NOMO-1 (cell line): ENCODE data around the gene STS.
"Not testable (repeated sequence)": the region's sequence is repeated elsewhere in the genome, so short reads cannot be mapped to it uniquely, and the experiment has no call there.

Source experiments
- DNase-seq, 2 experiments: peaks; one replicate each; lab custom pipeline; 2025; ENCODE audit not compliant: unreplicated experiment in 2 of 2; lab: John Stamatoyannopoulos, UW

Gene STS

DNA sequence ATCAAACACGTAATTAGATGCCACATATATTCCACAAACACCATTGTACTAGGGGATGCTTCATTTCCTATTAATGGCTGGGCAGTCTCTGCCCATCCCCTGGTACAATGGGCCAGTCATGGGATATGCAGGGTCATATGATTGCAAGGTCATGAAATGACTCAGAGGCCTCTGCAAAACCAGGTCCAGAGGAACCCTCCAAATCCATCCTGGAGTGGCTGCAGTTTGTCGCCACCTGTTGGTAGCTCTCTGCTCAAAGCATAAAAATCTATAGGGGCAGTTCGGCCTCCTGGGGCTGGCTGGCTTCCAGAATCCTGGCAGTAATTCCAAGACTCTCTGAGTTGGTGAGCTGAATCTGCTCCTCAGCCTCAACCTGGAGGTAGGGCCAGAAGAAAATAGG, 23.4 kb downstream of the STS start:
- no peak for DNase-seq

GRCh38 chrX:7178859-7179258, 31.3 kb downstream of the STS start:
- not testable (repeated sequence) for DNase-seq

DNA sequence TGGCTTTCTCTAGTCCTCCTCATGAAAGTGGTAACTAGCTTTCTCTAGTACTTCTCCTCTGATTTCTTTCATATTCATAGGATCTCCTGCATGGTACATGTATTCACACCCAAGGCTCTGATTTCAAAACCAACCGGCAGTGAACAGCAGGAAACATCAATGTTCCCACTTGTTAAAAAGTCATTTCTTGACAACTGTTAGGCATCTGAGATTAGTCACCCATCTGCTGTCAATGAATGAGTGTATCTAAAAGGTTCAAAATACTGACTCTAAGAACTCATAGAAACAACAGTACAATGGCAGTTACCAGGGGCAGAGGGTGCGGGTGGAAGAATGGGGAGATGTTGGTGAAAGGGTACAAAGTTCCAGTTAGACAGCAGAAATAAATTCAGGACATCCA, 31.9 kb downstream of the STS start:
- DNase-seq = no peak

- DNase-seq = no peak
These were observed 37.3 kb downstream of the STS start for GRCh38 chrX:7184816-7185215.

DNA sequence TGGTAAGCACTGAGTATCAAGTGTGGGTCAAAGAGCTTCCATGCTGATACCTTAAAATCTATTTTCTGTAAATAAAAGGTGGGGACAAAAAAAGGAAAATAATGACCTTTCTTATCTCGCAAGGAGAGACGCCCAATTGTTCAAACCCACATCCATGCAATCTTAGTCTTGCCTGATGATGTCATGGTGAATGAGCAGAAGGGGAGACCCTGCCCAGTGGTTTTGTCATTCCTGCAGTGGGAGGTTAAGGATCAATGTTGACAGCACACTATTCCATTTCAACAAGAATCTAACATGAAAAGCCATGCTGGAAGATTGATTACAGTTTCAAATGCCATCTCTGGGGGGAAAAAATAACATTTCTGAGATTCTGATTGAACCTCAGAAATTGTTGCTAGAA, 41.2 kb downstream of the STS start:
- DNase-seq = no peak

DNA sequence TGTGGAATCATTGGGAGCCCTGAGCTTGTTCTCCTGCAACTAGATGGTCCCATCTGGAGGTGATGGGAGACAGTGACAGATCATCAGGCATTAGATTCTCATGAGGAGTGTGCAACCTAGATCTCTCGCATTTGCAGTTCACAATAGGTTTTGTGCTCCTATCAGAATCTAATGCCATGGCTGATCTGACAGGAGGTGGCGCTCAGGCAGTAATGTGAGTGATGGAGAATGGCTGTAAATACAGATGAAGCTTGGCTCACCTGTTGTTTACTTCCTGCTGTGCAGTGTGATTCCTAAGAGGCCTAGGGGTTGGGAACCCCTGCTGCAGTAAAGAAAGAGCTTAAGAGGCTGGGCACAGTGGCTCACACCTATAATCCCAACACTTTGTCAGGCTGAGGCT, 42.6 kb downstream of the STS start:
- DNase-seq = no peak

GRCh38 chrX:7191681-7192110, 44.2 kb downstream of the STS start:
- no peak for DNase-seq

DNA sequence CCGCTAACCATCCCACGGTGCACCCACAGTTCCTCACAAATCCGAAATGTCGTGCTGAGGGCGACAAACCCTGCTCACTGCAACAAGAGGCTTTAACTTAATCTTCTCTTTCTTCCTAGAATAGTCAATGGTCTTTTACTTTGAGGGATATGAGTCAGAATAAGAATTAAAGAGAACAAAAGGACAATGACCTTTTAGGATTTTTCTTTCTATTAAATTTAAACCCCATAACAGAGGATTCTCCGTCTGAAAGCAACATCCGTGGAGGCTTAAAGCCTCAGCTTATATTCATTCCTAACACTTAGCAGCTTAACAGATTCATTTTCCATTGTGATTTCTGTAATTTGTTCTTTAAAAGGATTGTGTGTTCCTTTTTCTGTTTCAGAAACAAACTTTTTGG, 45.4 kb downstream of the STS start:
- DNase-seq = no peak

GRCh38 chrX:7194606-7195005, 47.1 kb downstream of the STS start:
- DNase-seq = no peak
